Measurements from ENCODE around the gene ACTL8. TPM values are rescaled to one million over a fixed set of nuclear protein-coding genes. Genes with fewer than 3 reads are reported as not detected.

The ACTL8 gene
- total RNA-seq, 1 donor from 2014 or later = not detected

- peak; percentile 56 for DNase-seq (ENCODE audit: low read depth)
These were observed 13.6 kb downstream of the ACTL8 start for GRCh38 chr1:17768651-17769241.

- DNase-seq (ENCODE audit: low read depth) = no peak
These were observed 15.8 kb downstream of the ACTL8 start for GRCh38 chr1:17770983-17771382.

GRCh38 chr1:17772615-17773212, 17.6 kb downstream of the ACTL8 start:
- DNase-seq (ENCODE audit: low read depth) = no peak

- DNase-seq (ENCODE audit: low read depth) = no peak
These were observed 18.6 kb downstream of the ACTL8 start for GRCh38 chr1:17773591-17774326.

DNA sequence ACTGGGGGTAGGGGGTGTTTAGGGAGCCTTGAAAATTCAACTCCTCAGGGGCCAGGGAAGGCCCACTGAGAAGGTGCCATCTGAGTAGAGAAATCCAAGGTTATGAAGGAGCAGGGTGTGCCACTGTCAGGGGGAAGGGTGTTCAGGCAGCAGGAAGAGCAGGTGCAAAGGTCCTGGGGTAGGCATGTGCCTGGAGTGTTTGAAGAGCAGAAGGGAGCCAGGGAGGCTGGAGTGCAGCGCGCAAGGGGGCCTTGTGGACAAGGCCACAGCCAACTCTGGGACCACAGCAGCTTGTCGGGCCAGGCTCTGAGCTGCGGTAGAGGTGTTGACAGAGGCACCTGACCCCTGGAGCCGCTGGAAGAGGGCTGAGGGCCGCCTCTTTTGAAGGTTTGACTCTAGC, 19.3 kb downstream of the ACTL8 start:
- no peak for DNase-seq (ENCODE audit: low read depth)

GRCh38 chr1:17775796-17776195, 20.7 kb downstream of the ACTL8 start:
- no peak for DNase-seq (ENCODE audit: low read depth)

DNA sequence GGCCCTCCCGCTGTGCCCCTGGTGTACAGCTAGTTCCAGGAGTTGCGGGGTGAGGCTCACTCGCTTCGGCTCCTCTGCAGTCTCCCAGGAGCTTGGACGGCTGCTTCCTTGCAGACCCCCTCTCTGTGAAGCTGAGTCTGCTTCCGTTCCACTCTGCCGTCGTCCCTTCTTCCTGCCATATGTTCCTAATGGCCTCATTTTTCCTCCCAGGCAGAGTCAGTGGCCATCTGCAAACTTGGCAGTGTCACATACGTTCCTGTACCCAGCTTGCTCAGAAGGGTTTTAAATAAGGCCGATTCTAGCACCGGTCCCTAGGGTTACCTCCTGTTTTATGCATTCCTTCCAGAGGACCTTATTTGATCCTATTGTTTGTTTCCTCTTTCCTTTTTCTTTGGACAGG, 21.3 kb downstream of the ACTL8 start:
- no peak for DNase-seq (ENCODE audit: low read depth)

DNA sequence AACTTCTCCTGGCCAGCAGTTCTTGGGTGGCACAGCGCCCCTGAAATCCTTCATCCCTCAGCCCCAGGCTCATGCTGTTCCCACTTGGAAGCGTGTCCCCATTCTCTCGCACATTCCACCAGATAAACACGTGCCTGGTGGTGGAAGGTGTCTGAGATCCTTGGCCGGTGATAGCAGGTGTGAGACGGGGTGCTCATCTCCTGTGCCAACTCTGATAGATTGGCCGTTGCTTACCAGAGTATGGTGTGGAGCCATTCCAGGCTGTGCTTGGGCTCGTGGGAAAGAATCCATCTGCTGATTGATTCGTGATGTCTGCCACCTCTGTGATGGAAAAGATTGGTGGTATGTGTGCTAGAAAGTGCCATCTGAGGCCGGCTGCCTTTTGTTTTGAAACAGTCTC, 22.2 kb downstream of the ACTL8 start:
- no peak for DNase-seq (ENCODE audit: low read depth)

GRCh38 chr1:17777818-17778217, 22.7 kb downstream of the ACTL8 start:
- DNase-seq (ENCODE audit: low read depth) = no peak

DNA sequence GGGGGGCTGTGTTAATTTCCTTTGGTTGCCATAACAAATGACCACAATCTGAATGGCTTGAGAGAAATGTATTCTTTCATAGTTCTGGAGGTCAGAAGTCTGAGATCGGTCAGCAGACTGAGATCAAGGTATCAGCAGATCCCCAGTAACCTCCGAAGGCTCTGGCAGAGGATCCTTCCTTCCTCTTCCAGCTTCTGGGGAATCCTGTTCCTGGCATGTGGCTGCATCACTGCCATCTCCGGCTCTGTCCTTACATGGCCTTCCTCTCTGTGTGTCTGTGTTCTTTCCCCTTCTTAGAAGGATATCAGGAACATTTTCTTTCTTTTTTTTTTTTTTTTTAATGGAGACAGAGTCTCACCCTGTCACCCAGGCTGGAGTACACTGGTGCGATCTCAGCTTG, 25.8 kb downstream of the ACTL8 start:
- DNase-seq (ENCODE audit: low read depth) = no peak

- DNase-seq (ENCODE audit: low read depth) = peak; percentile 35
These were observed 34.8 kb downstream of the ACTL8 start for GRCh38 chr1:17789926-17790325.

DNA sequence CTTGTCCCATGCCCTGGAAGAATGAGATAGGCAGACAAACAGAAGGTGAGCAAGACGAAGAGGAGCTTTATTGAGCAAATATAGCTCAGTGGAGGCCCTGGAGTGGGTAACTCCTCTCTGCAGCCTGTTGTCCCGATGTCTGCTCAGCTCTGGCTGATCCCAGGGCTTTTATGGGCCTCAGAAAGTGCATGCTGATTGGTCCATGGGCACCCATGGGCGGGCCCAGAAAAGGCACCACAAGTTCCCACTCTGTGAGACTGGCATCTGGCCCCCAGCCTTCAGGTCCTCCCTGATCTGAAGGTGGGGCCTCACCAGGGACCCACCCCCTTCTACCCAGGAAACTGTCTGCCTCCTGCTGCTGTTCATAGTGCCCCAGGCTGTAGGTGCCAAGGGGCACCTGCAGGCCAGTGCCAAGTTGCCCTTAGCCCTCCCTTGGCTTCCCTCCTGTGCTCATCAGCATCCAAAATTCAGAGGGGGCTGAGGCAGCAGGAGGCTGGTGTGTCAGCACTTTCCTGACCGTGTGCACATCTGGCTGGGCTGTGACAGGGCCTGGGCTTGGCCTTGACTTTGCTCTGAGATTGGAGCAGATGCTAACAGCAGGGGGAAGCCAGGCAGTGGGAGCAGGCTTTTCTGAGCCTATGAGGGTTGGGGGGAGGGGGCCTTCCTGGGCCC, 35.4 kb downstream of the ACTL8 start:
- DNase-seq (ENCODE audit: low read depth) = no peak

DNA sequence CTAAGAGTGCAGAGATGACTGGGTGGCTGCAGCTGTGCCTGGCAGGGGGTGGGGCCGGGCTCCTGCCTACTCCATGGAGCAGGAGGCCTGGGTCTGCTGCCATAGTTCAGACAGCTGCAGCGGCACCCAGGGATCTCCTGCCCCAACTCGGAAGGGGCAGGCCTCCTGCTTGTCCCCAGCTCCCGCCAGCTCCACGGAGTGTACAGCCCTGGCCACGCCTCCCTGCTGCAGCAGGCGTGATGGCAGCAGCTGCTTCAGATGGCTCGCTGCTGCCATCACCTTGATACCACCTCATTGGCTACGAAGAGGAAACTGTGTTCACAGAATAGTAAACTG, 35.9 kb downstream of the ACTL8 start:
- peak; percentile 3 for DNase-seq (ENCODE audit: low read depth)

- DNase-seq (ENCODE audit: low read depth) = no peak
These were observed 36.3 kb downstream of the ACTL8 start for GRCh38 chr1:17791480-17791879.

DNA sequence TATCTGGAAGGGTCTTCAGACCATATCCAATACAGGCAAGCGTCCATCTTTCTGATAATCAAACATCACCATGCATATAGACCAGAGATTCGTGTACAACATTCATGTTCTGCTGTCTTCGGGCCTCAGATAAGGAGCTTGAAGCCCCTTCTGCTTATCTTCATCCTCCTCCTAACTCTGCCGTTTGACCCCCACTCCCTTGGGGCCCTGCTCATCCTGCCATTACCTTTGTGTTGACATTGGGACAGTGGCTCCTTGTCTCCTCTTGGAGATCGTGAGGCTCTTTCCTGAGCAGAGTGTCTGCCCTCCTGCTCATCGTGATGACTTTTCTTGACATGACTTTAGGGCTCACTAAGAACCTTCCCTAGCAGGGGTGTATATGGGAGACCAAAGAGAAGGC, 37.3 kb downstream of the ACTL8 start:
- no peak for DNase-seq (ENCODE audit: low read depth)

DNA sequence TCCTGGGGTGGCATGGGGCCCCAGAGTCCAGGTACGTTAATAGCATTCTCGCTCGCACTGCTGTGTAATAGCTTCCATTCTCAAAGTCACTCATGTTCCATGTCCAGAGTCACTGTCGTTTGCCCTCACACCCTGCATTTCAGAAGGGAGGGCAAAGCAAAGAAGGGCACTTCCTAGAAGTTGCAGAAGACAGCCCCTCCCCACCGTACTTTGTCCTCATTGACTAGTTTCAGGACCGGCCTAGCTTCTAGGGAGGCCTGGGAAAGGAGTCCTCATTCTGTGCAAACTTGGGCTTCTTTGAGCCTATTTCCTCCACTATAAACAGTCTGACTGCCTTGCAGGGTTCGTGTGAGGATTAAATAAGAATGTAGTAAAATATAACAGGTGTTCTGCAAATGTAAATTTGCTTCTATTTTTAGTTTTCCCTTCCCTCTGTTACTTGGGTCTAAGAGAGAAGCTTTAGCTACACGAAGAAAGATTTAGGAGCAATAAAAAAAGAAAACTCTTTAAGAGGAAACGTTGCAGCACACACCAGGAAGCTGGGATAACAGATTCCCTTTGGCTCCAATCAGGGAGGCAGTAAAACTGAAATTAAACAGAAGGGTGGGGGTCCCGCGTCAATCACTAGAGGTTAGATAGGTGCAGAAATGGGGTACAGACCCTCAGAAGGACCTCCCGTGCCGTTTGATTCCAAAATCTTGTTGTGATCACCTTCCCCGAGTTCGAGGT, 40.1 kb downstream of the ACTL8 start:
- DNase-seq (ENCODE audit: low read depth) = no peak

DNA sequence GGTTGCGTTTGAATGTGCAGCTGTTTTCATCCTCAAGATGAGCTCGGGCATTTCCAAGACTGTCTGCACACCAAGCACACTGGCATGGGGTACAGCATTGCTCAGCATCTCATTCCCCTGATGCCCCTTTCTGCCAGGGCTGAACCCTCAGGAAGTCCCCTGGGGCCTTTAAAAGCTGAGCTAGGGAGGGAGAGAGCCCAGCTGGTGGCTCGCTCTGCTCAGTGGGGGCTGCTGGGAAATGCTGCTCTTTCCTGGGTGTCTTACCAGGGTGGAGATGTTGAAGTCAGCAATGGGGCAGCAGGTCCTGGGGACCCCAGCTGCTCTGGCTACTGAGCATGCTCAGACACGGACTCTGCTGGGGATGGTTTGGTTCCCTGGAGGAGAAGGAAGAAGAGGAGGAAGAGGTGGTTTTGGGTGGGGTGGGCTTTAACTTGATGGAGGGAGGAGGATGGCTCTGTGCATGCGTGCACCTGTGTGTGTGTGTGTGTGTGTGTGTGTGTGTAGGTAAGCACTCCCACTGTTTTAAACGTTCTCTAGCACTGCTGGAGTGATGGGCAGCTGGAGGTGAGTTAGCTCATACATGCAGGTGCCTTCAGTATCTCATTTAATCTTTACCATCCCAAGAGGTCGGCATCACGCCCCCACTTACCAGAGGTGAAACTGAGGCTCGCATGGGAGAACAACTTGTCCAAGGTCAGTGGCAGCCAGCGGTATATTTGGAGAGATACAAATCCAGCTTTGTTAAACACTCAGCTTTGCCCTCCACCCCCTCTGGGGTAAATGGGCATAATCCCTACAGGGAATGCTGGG, 40.9 kb downstream of the ACTL8 start:
- DNase-seq (ENCODE audit: low read depth) = peak; percentile 12

- no peak for DNase-seq (ENCODE audit: low read depth)
These were observed 42.3 kb downstream of the ACTL8 start for GRCh38 chr1:17797478-17797877.

GRCh38 chr1:17798011-17798410, 42.9 kb downstream of the ACTL8 start:
- peak; percentile 3 for DNase-seq (ENCODE audit: low read depth)

DNA sequence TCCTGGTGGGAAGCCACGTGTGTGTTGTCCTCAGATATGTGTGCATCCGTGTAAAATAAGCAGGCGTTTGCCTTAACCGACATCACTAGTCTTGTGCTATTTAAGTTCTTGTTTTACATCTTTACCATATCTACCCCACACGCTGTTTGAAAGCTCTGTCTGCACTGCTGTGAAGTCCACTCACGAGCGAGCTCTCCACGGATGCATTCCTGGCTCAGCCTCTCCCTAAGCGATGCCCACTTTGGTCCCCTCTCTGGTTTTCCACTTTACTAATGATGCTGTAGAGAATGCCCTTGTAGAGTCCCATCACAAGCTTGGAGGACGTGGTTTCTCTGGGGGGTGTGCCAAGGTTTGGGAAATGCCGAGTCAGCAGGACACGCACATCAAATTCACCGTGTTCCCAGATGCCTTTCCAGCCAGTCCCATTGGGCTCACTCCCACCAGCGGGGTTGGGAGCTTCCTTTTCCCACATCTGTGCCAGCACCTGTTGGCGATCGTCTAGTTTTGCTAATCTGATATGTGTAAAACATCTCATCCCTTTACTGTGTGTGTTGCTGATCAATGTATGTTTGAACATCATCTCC, 43.8 kb downstream of the ACTL8 start:
- peak; percentile 6 for DNase-seq (ENCODE audit: low read depth)

Measured in myocyte (in vitro differentiated cells).